ENCODE results near the gene BLMH. TPM values are rescaled to one million over a fixed set of nuclear protein-coding genes. Genes with fewer than 3 reads are reported as not detected.
A peak's percentile ranks its signal among the peaks of the same experiment; 100 is the strongest.

Gene BLMH, protein sequence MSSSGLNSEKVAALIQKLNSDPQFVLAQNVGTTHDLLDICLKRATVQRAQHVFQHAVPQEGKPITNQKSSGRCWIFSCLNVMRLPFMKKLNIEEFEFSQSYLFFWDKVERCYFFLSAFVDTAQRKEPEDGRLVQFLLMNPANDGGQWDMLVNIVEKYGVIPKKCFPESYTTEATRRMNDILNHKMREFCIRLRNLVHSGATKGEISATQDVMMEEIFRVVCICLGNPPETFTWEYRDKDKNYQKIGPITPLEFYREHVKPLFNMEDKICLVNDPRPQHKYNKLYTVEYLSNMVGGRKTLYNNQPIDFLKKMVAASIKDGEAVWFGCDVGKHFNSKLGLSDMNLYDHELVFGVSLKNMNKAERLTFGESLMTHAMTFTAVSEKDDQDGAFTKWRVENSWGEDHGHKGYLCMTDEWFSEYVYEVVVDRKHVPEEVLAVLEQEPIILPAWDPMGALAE
- total RNA-seq (2022): 28.2 and 28.3 TPM in 2 replicates
- percentile 64 among the genes with signal in this experiment for Bru-seq, nascent RNA
- BruChase-seq, experiment 1, labeled RNA remaining after a 6-hour chase: percentile 62 among the genes with signal in this experiment
- BruChase-seq, experiment 2, labeled RNA remaining after a 2-hour chase: percentile 59 among the genes with signal in this experiment
- long read RNA-seq, transcript BLMH-201 (12 exons, 2,365 nt): major isoform, 46 of 55 reads
- long read RNA-seq, partial matches to known transcripts: 1 of 55 reads
- long read RNA-seq, other reads (novel, unspliced or antisense): 6 of 55 reads

DNA sequence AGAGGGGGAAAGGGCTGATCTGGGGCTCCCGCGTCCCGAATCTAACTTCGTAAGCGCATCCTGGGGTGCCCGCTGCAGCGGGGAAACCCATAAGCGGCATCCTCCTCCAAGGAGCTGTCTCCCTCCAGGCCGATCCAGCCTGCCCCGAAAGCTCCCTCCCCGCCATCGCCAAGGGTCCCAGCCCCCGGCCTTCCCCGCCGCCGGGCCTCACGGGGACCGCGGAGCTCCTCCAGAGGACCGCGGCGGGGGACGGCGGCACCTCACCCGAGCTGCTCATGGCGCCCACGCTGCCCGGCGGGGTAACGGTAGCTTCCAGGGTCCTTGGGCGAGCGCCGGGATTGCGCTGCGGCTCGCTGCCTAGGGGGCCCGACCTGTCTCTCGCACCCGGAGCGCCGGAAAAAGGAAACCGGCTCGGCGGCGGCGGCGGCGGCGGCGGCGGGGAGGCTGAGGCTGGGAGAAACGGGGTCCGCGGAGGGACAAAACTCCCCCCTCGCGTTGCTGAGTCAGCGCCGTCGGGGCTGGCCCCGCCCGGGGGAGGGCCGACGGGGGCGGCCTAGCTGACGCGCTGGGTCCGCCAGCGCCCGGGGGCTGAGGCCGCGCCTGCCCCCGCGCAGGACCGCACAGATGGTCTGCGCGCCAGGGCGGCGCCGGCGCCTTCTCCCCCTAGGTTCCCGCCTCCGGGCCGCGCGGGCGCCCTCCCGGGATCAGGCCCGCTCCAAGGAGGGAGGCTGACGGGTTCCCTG is at the start of gene BLMH:
TSS of gene BLMH (minus strand) at position 402 of the 743 bp plus-strand sequence. CDS start at position 277, 125 bp downstream.
- H3K4me1 Mint-ChIP-seq (ENCODE audit: insufficient read depth, unreplicated experiment): no peaks in the 10 kb centered on the region
- peak within 1 kb of the TSS; percentile 84 for H3K4me3 Mint-ChIP-seq (ENCODE audit: unreplicated experiment)
- TF ChIP-seq, protein P1, sequence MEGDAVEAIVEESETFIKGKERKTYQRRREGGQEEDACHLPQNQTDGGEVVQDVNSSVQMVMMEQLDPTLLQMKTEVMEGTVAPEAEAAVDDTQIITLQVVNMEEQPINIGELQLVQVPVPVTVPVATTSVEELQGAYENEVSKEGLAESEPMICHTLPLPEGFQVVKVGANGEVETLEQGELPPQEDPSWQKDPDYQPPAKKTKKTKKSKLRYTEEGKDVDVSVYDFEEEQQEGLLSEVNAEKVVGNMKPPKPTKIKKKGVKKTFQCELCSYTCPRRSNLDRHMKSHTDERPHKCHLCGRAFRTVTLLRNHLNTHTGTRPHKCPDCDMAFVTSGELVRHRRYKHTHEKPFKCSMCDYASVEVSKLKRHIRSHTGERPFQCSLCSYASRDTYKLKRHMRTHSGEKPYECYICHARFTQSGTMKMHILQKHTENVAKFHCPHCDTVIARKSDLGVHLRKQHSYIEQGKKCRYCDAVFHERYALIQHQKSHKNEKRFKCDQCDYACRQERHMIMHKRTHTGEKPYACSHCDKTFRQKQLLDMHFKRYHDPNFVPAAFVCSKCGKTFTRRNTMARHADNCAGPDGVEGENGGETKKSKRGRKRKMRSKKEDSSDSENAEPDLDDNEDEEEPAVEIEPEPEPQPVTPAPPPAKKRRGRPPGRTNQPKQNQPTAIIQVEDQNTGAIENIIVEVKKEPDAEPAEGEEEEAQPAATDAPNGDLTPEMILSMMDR (IDR thresholded peaks at IDR 0.05; ENCODE audit: unreplicated experiment): no peak
- BruUV-seq (replicated peaks): no TSS peak
- ChIA-PET POLR2A (interaction anchor here (0.6 to 3.5 kb wide), 9 partner anchors 10 to 185 kb away, joined by 3 to 13 read pairs (median 3); partner anchors contain the start of genes GOSR1 and NSRP1), CTCF (interaction anchor here (1.0 to 2.0 kb wide), 5 partner anchors 11 to 187 kb away, joined by 3 to 10 read pairs (median 4); partner anchors contain the start of gene GOSR1)
- peak; percentile 77 for DNase-seq (ENCODE audit: unreplicated experiment)
- peaks cover 11% of the 10 kb centered on the region for H3K36me3 Mint-ChIP-seq (ENCODE audit: insufficient read depth, unreplicated experiment)
- intact Hi-C loops (cut with micrococcal nuclease): no loop called here
- H3K27ac Mint-ChIP-seq (ENCODE audit: low read depth, unreplicated experiment): peak within 1 kb of the TSS; percentile 33
- no peaks in the 10 kb centered on the region for H3K9me3 Mint-ChIP-seq (ENCODE audit: unreplicated experiment)
- no peaks in the 10 kb centered on the region for H3K27me3 Mint-ChIP-seq (ENCODE audit: insufficient read depth, unreplicated experiment)

DNA sequence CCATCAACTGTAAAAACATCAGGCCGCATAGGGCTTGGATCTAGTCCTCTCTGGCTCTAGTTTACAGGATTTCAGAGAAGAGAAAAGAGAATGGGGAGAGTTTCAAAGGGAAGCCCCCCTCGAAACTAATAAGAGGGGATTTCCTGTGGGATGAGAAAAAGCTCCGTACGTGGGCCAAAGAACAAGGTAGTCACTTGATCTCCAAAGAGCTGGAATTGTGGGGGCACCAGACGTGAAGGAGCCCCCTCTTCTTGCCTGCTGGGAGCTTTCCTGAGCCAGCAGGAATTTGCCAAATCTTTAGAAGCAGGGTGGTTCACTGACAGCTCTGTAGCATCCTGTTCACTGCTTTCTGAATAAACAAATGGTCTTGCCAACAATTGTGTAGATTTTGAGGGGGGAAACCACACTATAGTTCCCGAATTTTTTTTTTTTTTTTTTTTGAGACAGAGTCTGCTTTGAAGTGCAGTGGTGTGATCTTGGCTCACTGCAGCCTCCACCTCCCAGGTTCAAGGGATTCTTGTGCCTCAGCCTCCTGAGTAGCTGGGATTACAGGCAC is 49.1 kb upstream of the BLMH start:
- no peak for DNase-seq (ENCODE audit: unreplicated experiment)
- no TSS peak for BruUV-seq (replicated peaks)
- H3K36me3 Mint-ChIP-seq (ENCODE audit: insufficient read depth, unreplicated experiment): no peaks in the 10 kb centered on the region
- no peak overlapping the region for H3K4me3 Mint-ChIP-seq (ENCODE audit: unreplicated experiment)
- no peaks in the 10 kb centered on the region for H3K27me3 Mint-ChIP-seq (ENCODE audit: insufficient read depth, unreplicated experiment)
- peaks cover 20% of the 10 kb centered on the region for H3K4me1 Mint-ChIP-seq (ENCODE audit: insufficient read depth, unreplicated experiment)
- H3K27ac Mint-ChIP-seq (ENCODE audit: low read depth, unreplicated experiment): no peak overlapping the region
- H3K9me3 Mint-ChIP-seq (ENCODE audit: unreplicated experiment): no peaks in the 10 kb centered on the region
- ChIA-PET POLR2A (interaction anchor here (0.7 to 4.2 kb wide), 4 partner anchors 37 to 136 kb away, joined by 3 to 24 read pairs (median 9); partner anchors contain the start of genes CPD and GOSR1), CTCF (interaction anchor here (0.6 to 3.1 kb wide), 33 partner anchors 9 to 1865 kb away, joined by 3 to 13 read pairs (median 5); partner anchors contain the start of gene GOSR1)
- TF ChIP-seq, protein P1 (IDR thresholded peaks at IDR 0.05; ENCODE audit: unreplicated experiment): no peak
- intact Hi-C loops (cut with micrococcal nuclease): loop anchor here (2.0 to 5.0 kb wide), 3 partner anchors 40 to 481 kb away; partner anchors contain the start of genes CRLF3 and GOSR1

DNA sequence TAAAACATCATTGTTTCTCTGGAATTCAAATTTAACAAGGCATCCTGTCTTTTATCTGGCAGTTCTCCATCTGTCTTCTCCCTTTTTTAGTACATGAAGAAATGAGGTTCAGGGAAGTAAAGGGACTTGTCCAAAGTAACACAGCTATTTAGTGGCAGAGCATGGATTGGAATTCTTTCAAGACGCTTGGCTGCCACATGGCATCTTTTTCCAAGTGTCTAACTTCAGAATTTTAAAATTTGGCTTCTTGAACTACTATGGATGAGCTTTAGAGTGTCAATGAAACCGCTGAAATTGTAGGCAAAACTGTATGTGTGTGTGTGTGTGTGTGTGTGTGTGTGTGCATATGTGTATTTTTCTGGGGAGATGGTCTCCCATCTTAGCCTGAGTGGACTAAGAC is 47.3 kb upstream of the BLMH start:
- intact Hi-C loops (cut with micrococcal nuclease): no loop called here
- no peaks in the 10 kb centered on the region for H3K9me3 Mint-ChIP-seq (ENCODE audit: unreplicated experiment)
- H3K36me3 Mint-ChIP-seq (ENCODE audit: insufficient read depth, unreplicated experiment): no peaks in the 10 kb centered on the region
- no peak overlapping the region for H3K27ac Mint-ChIP-seq (ENCODE audit: low read depth, unreplicated experiment)
- H3K27me3 Mint-ChIP-seq (ENCODE audit: insufficient read depth, unreplicated experiment): no peaks in the 10 kb centered on the region
- DNase-seq (ENCODE audit: unreplicated experiment): no peak
- TF ChIP-seq, protein P1 (IDR thresholded peaks at IDR 0.05; ENCODE audit: unreplicated experiment): no peak
- ChIA-PET POLR2A (interaction anchor here (3.2 to 4.2 kb wide), 2 partner anchors 42 to 138 kb away, joined by 12 to 24 read pairs; partner anchors contain the start of genes CPD and GOSR1), CTCF (interaction anchor here (0.6 to 3.1 kb wide), 13 partner anchors 10 to 235 kb away, joined by 3 to 13 read pairs (median 4); partner anchors contain the start of gene GOSR1)
- no peak overlapping the region for H3K4me3 Mint-ChIP-seq (ENCODE audit: unreplicated experiment)
- BruUV-seq (replicated peaks): no TSS peak
- peaks cover 9% of the 10 kb centered on the region for H3K4me1 Mint-ChIP-seq (ENCODE audit: insufficient read depth, unreplicated experiment)

All from MCF 10A (cell line).